Measurements from ENCODE around the gene MAG.

DNA sequence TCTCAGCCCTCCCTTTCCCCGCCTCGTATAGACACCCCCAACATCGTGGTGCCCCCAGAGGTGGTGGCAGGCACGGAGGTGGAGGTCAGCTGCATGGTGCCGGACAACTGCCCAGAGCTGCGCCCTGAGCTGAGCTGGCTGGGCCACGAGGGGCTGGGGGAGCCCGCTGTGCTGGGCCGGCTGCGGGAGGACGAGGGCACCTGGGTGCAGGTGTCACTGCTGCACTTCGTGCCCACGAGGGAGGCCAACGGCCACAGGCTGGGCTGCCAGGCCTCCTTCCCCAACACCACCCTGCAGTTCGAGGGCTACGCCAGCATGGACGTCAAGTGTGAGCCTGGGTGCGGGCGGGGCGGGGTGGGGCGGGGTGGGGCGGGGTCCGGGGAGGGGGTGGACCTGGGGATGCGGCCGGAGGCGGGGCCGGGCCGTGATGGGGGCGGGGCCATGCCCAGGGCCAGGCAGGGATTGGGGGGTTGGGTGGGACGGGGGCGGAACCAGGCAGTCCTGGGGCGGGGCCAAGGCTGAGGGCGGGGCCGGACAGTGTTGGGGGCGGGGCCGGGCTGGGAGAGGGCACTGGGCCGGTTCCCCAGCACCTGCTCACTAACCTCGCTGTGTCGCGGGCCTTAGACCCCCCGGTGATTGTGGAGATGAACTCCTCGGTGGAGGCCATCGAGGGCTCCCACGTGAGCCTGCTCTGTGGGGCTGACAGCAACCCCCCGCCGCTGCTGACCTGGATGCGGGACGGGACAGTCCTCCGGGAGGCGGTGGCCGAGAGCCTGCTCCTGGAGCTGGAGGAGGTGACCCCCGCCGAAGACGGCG, 7.8 kb downstream of the MAG start:
- TF ChIP-seq POLR2A (IDR thresholded peaks at IDR 0.05): no peak
- no peak for TF ChIP-seq CTCF (IDR thresholded peaks at IDR 0.05)

Measured in sigmoid colon (tissue), 3 donors.